CD4-positive, alpha-beta T cell treated with Interferon alpha-2 for 1 hour (primary cell): Measurements from ENCODE around the gene CRX.
"Not testable (repeated sequence)": the region's sequence is repeated elsewhere in the genome, so short reads cannot be mapped to it uniquely, and the experiment has no call there.

Experiments
- DNase-seq, 2 donors: peaks; one replicate each; pipeline ENCODE4 v3.0.0-alpha.2; 2020 to 2022

Gene CRX

GRCh38 chr19:47804451-47804850 lies 17.3 kb upstream of the CRX start, which contains the start of gene TPRX1:
Gene TPRX1, minus strand, starts transcription at chr19:47804551. Its CDS starts 12 bp downstream, at chr19:47804539.
- not testable (repeated sequence) for DNase-seq

DNA sequence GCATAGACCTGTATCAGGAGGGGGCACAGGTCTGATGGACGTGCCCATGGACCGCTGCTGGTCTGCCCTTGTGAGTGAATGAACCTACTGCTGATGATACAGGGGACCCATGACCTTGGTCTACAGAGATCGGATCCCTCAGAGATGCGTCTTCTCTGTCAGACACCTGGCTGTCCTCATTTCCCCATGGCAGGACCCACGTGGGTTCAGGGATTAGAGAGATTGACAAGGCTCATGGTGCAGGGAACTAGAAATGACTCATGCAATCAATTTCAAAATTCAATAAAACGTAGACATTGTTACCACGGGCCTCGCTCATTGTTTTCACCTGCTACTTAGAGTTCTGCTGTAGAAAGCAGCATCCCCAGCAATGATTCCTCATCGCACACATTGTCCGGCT lies 16.4 kb upstream of the CRX start:
- no peak for DNase-seq

GRCh38 chr19:47806435-47806834 lies 15.3 kb upstream of the CRX start:
- DNase-seq, result no peak

DNA sequence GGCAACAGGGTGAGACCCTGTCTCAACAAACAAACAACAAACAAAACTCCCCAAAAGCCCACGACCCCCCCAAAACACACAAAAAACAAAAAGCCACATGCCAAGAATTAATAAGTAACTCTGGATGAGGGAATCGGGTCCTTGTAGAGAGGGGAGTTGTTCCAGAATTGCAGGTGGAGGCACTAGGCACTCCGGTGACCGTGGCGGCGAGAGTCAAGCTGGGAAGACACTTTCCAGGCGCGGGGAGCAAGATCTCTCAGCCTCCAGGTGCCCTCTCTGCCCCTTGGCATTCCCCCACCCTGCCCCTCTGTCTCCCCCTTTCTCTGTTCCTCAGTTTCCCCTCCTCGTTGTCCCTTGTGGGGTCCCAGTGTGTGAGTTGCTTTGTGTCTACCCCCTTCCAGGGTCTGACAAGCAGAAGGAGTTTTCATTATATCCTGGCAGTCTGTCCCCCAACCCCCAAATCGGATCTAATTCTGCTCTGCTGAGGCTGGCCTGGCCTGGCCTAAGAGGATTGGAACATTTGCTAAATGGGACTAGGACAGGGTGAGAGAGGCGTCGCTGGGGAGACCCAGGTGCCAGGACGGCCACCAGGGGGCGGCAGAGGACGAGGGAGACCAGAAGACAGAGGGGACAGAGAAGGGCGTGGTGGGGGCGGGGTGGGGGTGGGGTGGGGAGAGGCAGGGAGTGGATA lies 8.3 kb upstream of the CRX start:
- DNase-seq, result peak; percentile 52 to 71

- DNase-seq, result no peak
Measured at GRCh38 chr19:47813995-47814328, 7.8 kb upstream of the CRX start.

DNA sequence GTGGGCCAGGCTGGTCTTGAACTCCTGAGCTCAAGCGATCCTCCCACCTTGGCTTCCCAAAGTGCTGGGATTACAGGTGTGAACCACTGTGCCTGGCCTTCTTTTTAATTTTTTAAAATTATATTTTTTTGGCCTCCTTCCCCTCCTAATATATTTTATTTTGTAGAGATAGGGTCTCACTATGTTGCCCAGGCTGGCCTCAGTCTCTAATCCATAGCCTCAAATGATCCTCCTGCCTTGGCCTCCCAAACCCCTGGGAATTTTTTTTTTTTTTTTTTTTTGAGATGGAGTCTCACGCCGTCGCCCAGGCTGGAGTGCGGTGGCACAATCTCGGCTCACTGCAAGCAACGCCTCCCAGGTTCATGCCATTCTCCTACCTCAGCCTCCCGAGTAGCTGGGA lies 5.5 kb upstream of the CRX start:
- DNase-seq, result not testable (repeated sequence)

DNA sequence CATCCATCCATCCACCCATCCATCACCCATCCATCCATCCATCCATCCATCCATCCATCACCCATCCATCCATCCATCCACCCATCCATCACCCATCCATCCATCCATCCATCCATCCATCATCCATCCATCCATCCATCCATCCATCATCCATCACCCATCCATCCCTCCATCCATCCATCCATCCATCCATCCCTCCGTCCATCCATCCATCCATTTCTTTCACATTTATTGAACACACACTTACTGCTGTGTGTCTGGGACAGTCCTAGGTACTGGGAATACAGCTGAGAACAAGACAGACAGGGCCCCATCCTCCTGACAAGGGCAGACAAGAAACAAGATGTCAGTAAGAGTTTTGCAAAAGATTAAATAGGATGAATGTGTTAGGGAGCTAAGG lies 3.5 kb upstream of the CRX start:
- DNase-seq, result not testable (repeated sequence)

GRCh38 chr19:47819858-47820257 lies 1.9 kb upstream of the CRX start:
- DNase-seq, result no peak

- no peak for DNase-seq
Measured at GRCh38 chr19:47820410-47820809, 1.3 kb upstream of the CRX start.

DNA sequence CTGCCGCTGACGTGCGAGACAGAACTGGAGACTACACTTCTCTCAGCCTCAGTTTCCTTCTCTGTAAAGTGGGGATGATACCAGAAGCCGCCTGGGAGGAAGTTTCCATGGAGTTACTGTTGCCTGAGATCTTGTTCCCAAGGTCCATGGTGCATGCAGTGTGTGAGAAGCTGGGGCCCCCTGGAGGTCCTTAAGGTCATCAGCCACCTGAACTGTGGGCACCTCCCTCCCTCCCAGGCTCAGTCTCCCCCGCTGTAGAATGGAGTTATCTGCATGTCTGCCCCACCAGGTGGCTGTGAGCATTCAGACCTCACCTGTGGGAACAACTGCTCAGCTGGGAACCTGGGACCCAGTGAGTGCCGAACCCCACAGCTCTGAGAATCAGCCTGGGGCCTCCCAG lies 2.7 kb downstream of the CRX start:
- no peak for DNase-seq

DNA sequence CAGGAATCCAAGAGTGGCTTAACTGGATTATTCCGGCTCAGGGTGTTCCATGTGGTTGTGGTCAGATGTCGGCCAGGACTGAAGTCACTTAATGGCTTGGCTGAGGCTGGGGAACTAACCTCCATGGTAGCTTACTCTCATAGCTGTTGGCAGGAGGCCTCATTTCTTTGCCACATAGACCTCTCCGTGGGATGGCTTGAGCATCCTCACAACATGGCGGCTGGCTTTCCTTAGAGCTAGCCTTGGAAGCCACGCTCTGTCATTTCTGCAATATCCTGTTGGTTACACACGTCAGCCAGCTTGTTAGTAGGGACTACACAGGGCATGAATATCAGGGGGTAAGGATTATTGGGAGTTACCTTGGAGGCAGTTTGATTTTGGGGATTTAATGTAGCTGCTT lies 5.1 kb downstream of the CRX start:
- DNase-seq, result no peak

GRCh38 chr19:47832723-47833122 lies 11.0 kb downstream of the CRX start:
- DNase-seq, result no peak

GRCh38 chr19:47836038-47836437 lies 14.3 kb downstream of the CRX start:
- no peak for DNase-seq

GRCh38 chr19:47839411-47839810 lies 17.7 kb downstream of the CRX start:
- DNase-seq, result no peak

DNA sequence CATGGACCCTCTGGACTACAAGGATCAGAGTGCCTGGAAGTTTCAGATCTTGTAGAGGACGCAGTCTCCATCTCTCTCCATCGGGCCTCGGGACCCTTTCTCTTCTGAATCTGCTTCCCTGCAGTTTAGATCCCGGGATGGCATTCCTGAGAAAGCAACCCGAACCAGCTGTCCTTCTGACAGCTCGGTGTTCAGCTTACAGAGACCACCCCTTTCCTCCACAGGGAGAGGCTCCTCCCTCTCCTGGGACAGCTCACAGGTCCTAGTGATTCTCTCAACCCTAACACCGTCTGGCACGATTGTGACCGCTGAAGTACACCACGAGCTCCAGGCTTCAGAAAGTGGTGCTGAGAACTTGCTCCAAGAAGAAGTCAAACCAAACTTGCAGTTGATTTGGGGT lies 18.2 kb downstream of the CRX start:
- DNase-seq, result no peak

GRCh38 chr19:47842941-47843340 lies 21.2 kb downstream of the CRX start:
- DNase-seq, result no peak

GRCh38 chr19:47848425-47848822 lies 26.7 kb downstream of the CRX start:
- no peak for DNase-seq

GRCh38 chr19:47848823-47849473 lies 27.2 kb downstream of the CRX start:
- peak in 1 of 2 donors; percentile 20 for DNase-seq

DNA sequence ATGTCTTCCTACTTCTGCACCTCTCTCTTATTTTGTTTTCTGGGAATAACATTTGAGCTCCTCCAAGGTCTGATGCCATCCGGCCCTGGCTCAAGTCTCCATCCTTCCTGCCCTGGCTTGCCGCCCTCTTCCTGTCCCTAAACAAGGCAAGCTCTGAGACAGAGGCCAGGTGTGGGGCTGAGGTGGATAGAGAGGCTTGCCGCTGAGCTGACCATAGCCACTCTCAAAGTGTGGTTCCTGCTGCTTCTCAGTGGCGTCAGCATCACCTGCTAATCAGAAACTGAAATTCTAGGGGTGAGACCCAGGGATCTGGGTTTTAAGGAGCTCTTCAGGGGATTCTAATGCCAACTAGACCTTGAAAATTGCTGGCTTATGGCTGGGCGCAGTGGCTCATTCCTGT lies 31.3 kb downstream of the CRX start:
- DNase-seq, result no peak

DNA sequence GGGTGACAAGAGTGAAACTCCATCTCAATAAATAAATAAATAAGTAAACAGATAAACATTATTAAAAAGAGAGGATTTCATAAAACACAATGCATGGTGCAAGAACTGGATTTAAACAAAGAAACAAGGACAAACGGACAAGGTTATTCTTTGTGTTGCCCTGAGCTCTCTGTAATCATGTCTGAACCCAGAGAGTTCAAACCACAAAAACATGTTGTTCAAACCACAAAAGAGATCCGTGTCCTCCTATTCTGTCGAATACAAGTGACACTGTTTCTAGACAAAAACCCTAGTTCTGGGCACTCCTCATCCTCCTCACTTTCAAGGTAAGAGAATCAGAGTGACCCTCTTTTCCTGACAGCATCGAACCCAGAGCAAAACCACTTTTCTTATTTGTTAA lies 32.7 kb downstream of the CRX start:
- no peak for DNase-seq

DNA sequence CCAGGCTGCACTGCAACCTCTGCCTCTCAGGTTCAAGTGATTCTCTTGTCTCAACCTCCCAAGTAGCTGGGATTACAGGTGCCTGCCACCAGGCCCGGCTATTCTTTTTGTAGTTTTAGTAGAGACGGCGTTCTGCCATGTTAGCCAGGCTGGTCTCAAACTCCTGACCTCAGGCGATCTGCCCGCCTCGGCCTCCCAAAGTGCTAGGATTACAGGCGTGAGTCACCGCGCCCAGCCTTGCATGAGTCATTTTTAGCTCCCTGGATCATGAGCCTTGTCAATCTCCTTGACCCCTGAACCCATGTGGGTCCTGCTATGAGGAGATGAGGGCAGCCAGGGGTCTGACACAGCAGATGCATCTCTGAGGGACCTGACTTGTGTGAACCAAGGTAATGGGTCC lies 36.5 kb downstream of the CRX start:
- not testable (repeated sequence) for DNase-seq

DNA sequence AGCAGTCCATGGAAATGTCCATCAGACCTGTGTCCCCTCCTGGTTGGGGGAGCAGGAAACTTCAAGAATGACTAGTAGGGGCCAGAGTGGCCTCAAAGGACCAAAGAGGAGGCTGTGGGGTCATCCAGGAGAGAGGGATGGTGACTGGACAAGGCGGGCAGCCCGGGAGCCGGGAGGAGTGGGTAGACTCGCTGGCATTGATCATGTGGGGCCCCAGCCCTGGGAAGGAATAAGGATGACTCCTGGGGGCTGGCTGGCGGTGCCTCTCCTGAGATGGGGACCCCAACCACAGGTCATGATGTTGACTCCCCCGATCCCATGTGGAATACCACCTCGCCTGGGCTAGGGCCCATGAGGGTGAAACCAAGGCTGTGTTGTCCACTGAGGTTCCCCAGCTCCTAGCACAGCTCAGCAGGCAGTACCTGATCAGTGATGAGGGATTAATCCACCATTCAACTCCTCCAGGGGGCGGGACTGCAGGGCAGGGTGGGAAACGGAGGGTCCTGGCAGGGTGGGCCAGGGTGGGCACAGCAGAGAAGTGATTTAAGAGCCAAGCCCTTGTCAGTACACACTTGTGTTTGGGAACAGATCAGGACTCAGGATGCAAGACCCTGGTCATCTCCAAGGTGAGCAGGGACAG lies 37.0 kb downstream of the CRX start, which contains the start of gene TPRX2:
TSS of gene TPRX2 (plus strand) at position 590 of the 640 bp plus-strand sequence. CDS start at position 602, 12 bp downstream.
- DNase-seq, result not testable (repeated sequence)

GRCh38 chr19:47859838-47860237 lies 38.1 kb downstream of the CRX start:
- DNase-seq, result not testable (repeated sequence)

- no peak for DNase-seq
Measured at GRCh38 chr19:47860602-47861297, 39.0 kb downstream of the CRX start.
